Measurements from ENCODE around the gene PISD. TPM values are rescaled to one million over a fixed set of nuclear protein-coding genes. Genes with fewer than 3 reads are reported as not detected.

PISD gene
- total and polyA plus RNA-seq, 4 donors: 16.0 to 38.8 (median 33.8) TPM

DNA sequence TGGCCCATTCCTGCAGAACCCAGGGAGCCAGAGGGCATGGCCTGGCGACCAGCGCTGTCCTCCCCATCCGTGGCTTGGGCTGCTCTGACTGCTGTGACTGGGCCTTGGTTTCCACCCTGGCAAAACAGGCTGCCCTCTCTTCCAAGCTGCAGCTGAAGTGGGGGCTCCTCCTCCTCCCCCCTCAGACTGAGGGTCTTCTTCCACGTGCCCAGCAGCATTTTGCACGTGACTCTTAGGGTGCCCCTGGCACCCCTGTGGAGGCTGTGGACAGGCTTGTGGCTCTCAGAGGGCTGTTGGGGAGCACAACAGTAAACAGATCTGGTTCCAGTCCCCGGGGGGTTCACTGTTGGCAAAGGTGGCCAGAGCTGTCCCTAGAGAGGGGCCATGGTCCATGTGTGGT, 51.4 kb downstream of the PISD start:
- H3K27me3 ChIP-seq (ENCODE audit: control insufficient read depth in 1 of 2, insufficient read depth in 2 of 2, low read length in 1 of 2): no peaks in the 10 kb centered on the region
- WGBS, 2 donors: 84 to 85% methylated on average over 6 of the region's 6 CpGs
- no peak for DNase-seq
- no peak overlapping the region for H3K4me3 ChIP-seq (ENCODE audit: low read length in 2 of 2)
- intact Hi-C loops (cut with DNase I): no loop called here
- no peaks in the 10 kb centered on the region for H3K4me1 ChIP-seq (ENCODE audit: control insufficient read depth in 1 of 2, insufficient read depth in 2 of 2, low read length in 2 of 2)
- no peak for ATAC-seq (ENCODE audit: low FRiP score)
- no peaks in the 10 kb centered on the region for H3K36me3 ChIP-seq (ENCODE audit: control insufficient read depth in 1 of 2, insufficient read depth in 2 of 2, low read length in 1 of 2)
- H3K27ac ChIP-seq (ENCODE audit: low read depth in 1 of 2, low read length in 2 of 2): no peak overlapping the region
- no peaks in the 10 kb centered on the region for H3K9me3 ChIP-seq (ENCODE audit: control insufficient read depth, low read length)

DNA sequence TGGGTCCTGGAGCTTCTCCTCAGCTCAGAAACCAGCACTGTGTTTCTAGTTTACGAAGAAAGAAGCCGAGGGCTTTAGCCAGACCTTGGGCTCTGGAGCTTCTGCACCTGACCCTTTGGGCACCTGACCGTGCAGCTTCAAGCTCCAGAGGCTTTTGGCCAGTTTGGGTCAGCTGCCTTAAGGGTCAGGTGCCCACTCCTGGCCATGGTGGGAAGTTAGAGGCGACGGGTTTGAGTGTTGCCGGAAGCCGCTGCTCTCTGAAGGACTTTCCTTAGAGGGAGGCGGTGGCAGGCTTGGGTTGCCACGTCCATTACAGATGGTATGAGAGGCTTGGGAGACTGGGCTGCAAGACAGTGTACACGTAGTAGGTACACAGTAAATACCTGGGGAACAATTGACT, 52.3 kb downstream of the PISD start:
- peak in 1 of 2 donors; percentile 42 for DNase-seq
- whole genome bisulfite sequencing, 2 donors: 93 to 94% methylated on average over 10 of the region's 10 CpGs
- intact Hi-C loops (cut with DNase I): no loop called here
- Histone ChIP-seq H3K4me1 (ENCODE audit: control insufficient read depth in 1 of 2, insufficient read depth in 2 of 2, low read length in 2 of 2) (no peaks in the 10 kb centered on the region), H3K9me3 (ENCODE audit: control insufficient read depth, low read length) (no peaks in the 10 kb centered on the region), H3K36me3 (ENCODE audit: control insufficient read depth in 1 of 2, insufficient read depth in 2 of 2, low read length in 1 of 2) (no peaks in the 10 kb centered on the region), H3K27ac (ENCODE audit: low read depth in 1 of 2, low read length in 2 of 2) (no peak overlapping the region), H3K4me3 (ENCODE audit: low read length in 2 of 2) (no peak overlapping the region), H3K27me3 (ENCODE audit: control insufficient read depth in 1 of 2, insufficient read depth in 2 of 2, low read length in 1 of 2) (no peaks in the 10 kb centered on the region)
- no peak for ATAC-seq (ENCODE audit: low FRiP score)

DNA sequence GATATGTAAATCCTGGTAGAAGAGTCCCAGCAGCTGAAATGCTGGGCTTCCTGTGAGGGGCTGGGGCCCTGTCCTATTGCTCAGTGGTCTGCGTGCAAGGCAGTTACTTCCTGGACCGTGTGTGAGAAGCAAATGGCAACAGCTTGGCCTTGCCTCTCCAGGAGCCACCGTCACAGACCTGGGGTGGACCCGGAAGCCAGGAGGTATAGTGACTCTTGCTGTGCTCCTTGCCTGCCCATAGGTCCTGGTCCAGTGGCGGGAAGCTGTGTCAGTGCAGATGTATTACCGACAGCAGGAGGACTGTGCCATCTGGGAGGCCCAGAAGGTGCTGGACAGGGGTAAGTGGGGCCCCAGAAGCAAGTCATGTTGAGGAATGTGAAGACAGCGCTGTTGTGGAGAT, 54.3 kb downstream of the PISD start:
- Histone ChIP-seq H3K27ac (ENCODE audit: low read depth in 1 of 2, low read length in 2 of 2) (no peak overlapping the region), H3K36me3 (ENCODE audit: control insufficient read depth in 1 of 2, insufficient read depth in 2 of 2, low read length in 1 of 2) (no peaks in the 10 kb centered on the region), H3K27me3 (ENCODE audit: control insufficient read depth in 1 of 2, insufficient read depth in 2 of 2, low read length in 1 of 2) (no peaks in the 10 kb centered on the region), H3K4me3 (ENCODE audit: low read length in 2 of 2) (no peak overlapping the region), H3K9me3 (ENCODE audit: control insufficient read depth, low read length) (no peaks in the 10 kb centered on the region), H3K4me1 (ENCODE audit: control insufficient read depth in 1 of 2, insufficient read depth in 2 of 2, low read length in 2 of 2) (no peaks in the 10 kb centered on the region)
- DNase-seq (peak in 1 of 2 donors; percentile 57), ATAC-seq (ENCODE audit: low FRiP score) (no peak)
- 89 to 91% methylated on average over 7 of the region's 7 CpGs for WGBS, 2 donors
- intact Hi-C loops (cut with DNase I): no loop called here

DNA sequence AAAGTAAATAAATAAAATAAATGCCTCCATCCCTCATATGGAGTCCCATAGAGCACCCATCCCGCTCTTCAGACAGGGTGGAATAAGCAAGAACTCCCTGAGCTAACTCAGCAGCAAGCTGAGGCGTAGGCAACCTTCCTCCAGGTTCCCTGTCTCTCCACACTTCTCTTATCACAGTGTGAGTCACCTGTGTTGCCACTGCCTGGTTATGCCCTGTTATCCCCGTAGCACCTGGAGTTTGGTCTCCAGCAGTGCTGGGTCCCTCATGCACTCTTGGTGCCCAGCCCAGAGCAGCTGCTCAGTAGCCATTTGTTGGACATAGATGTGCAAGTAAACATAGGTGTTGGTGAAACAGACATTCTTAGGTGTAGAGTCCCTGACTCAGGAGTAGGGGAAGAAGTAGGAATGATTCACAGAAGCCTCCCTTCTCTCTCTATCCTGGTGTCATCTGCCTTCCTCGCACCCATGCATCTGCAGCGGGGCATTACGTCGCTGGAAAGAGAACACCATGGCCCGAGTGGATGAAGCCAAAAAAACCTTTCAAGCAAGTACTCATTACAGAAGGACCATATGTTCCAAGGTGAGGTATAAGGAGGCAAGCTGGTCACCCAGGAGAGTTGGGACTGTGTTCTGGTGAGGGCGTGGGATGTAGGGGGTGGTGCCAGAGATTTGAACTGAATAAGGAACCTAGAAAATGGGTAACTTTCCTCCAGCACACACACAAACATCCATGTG, 56.0 kb downstream of the PISD start:
- Histone ChIP-seq H3K36me3 (ENCODE audit: control insufficient read depth in 1 of 2, insufficient read depth in 2 of 2, low read length in 1 of 2) (no peaks in the 10 kb centered on the region), H3K4me1 (ENCODE audit: control insufficient read depth in 1 of 2, insufficient read depth in 2 of 2, low read length in 2 of 2) (no peaks in the 10 kb centered on the region), H3K27me3 (ENCODE audit: control insufficient read depth in 1 of 2, insufficient read depth in 2 of 2, low read length in 1 of 2) (no peaks in the 10 kb centered on the region), H3K4me3 (ENCODE audit: low read length in 2 of 2) (no peak overlapping the region), H3K9me3 (ENCODE audit: control insufficient read depth, low read length) (no peaks in the 10 kb centered on the region), H3K27ac (ENCODE audit: low read depth in 1 of 2, low read length in 2 of 2) (no peak overlapping the region)
- 95 to 97% methylated on average over 9 of the region's 9 CpGs for WGBS, 2 donors
- intact Hi-C loops (cut with DNase I): no loop called here
- DNase-seq: no peak
- no peak for ATAC-seq (ENCODE audit: low FRiP score)

DNA sequence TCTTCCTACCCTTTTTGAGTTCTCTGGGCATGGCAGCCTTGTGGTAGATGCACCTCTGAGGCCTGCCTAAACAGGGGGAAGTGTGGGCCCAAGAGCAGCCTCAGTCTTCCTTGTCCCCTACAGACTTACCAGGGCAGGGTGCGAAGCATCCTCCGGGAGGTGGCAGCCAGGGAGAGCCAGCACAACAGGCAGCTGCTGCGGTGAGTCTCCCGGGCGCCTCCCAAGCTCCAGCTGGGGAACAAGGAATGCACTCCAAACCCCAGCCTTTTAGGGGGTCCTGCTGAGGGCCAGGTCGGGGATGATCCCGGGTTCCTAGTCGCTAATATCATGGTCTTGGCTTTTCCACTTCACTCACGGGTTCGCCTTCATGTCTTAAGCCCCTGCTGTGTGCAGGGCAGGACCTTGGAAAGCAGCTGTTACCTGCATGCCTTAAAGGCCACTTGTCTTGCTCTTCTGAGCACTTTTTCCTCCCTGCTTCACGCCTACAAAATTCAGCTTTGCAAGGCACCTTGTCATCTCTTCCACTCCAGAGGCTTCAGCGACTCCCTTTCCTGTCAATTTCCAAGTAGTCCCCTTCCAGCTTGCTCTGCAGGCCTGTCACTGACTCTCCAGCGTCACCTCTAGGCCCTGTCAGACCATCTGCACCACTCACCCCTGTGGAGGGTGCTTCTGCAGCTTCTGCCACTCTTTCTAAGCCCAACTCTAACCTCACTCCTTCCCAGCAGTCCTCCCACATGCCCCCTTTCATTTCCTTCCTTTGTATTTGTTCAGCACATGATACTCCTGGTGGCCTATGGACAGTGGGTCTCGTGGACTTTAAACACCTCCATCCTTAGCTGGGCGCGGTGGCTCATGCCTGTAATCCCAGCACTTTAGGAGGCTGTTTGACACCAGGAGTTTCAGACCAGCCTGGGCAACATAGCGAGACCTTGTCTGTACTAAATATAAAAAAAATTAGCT, 57.0 kb downstream of the PISD start:
- intact Hi-C loops (cut with DNase I): no loop called here
- ATAC-seq (ENCODE audit: low FRiP score) (no peak), DNase-seq (peak in 1 of 2 donors; percentile 69)
- Histone ChIP-seq H3K9me3 (ENCODE audit: control insufficient read depth, low read length) (no peaks in the 10 kb centered on the region), H3K36me3 (ENCODE audit: control insufficient read depth in 1 of 2, insufficient read depth in 2 of 2, low read length in 1 of 2) (no peaks in the 10 kb centered on the region), H3K4me3 (ENCODE audit: low read length in 2 of 2) (no peak overlapping the region), H3K27ac (ENCODE audit: low read depth in 1 of 2, low read length in 2 of 2) (no peak overlapping the region), H3K27me3 (ENCODE audit: control insufficient read depth in 1 of 2, insufficient read depth in 2 of 2, low read length in 1 of 2) (no peaks in the 10 kb centered on the region), H3K4me1 (ENCODE audit: control insufficient read depth in 1 of 2, insufficient read depth in 2 of 2, low read length in 2 of 2) (no peaks in the 10 kb centered on the region)
- 89 to 91% methylated on average over 17 of the region's 17 CpGs for whole genome bisulfite sequencing, 2 donors

DNA sequence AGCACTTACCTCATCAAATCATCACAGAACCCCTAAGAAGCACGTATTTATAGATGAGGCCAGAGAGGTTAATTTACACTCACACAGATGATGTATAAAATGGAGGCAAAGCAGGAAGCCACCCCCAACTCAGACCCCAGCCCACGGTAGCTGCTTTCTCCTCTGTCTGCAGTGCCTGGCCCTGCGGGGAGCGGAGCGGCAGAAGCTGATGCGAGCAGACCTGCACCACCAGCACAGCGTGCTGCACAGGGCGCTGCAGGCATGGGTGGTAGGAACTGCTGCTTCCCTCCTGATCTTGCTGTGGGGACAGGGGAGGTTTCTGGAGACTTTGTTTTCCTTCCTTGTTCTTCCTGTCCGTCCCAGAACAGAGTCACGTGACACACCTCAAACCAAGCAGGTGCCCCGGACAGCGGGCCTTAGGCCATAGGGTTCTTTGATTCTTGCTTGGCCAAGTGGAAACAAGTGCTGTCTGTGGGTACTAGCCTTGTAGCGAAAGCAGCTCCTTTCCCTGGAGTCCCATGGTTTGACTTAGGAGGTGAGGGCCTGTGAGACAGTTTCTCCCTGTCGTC, 57.8 kb downstream of the PISD start:
- Histone ChIP-seq H3K36me3 (ENCODE audit: control insufficient read depth in 1 of 2, insufficient read depth in 2 of 2, low read length in 1 of 2) (no peaks in the 10 kb centered on the region), H3K4me3 (ENCODE audit: low read length in 2 of 2) (no peak overlapping the region), H3K9me3 (ENCODE audit: control insufficient read depth, low read length) (no peaks in the 10 kb centered on the region), H3K4me1 (ENCODE audit: control insufficient read depth in 1 of 2, insufficient read depth in 2 of 2, low read length in 2 of 2) (no peaks in the 10 kb centered on the region), H3K27ac (ENCODE audit: low read depth in 1 of 2, low read length in 2 of 2) (no peak overlapping the region), H3K27me3 (ENCODE audit: control insufficient read depth in 1 of 2, insufficient read depth in 2 of 2, low read length in 1 of 2) (no peaks in the 10 kb centered on the region)
- DNase-seq (peak in 1 of 2 donors; percentile 65), ATAC-seq (ENCODE audit: low FRiP score) (no peak)
- intact Hi-C loops (cut with DNase I): no loop called here
- WGBS, 2 donors: 95 to 96% methylated on average over 14 of the region's 14 CpGs

DNA sequence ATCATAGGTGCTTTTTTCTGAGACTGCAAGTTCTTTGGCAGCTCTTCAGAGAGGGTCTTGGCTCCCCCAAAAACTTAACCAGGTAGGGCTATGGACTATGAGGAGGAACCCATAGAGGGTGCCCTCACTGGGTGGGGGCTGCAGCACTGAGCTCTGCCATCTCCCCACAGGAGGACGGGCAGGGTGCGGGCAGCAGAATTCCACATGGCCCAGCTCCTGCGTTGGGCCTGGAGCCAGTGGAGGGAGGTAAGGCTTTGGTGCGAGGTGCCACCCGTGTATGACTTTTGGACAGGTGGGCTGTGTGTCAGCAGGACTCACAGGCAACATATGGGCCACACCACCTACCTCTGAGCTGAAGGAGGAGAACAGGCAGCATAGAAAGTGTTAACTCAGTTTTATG, 58.4 kb downstream of the PISD start:
- Histone ChIP-seq H3K36me3 (ENCODE audit: control insufficient read depth in 1 of 2, insufficient read depth in 2 of 2, low read length in 1 of 2) (no peaks in the 10 kb centered on the region), H3K27me3 (ENCODE audit: control insufficient read depth in 1 of 2, insufficient read depth in 2 of 2, low read length in 1 of 2) (no peaks in the 10 kb centered on the region)
- intact Hi-C loops (cut with DNase I): no loop called here

DNA sequence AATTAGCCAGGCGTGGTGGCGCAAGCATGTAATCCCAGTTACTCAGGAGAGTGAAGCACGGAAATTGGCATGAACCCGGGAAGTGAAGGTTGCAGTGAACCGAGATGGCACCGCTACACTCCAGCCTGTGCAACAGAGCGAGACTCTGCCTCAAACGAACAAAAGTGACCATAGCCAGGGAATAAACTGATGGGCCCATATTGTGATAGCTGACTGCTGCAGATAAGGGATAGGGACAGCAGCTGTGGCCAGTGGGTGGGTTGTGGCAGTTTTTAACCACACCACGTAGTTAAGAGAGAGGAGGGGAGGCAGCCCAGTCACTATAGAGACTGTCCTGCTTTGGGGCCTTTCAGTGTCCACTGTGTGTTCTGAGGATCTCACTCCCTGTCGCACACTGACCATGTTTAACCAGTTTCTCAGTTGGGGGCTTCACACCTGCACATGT, 58.9 kb downstream of the PISD start:
- 83 to 88% methylated on average over 10 of the region's 10 CpGs for WGBS, 2 donors
- intact Hi-C loops (cut with DNase I): no loop called here
- no peaks in the 10 kb centered on the region for H3K4me1 ChIP-seq (ENCODE audit: control insufficient read depth in 1 of 2, insufficient read depth in 2 of 2, low read length in 2 of 2)
- H3K27me3 ChIP-seq (ENCODE audit: control insufficient read depth in 1 of 2, insufficient read depth in 2 of 2, low read length in 1 of 2): no peaks in the 10 kb centered on the region
- DNase-seq (peak in 1 of 2 donors; percentile 32), ATAC-seq (ENCODE audit: low FRiP score) (no peak)
- H3K27ac ChIP-seq (ENCODE audit: low read depth in 1 of 2, low read length in 2 of 2): peak overlapping the region in 1 of 2 donors; percentile 55
- H3K36me3 ChIP-seq (ENCODE audit: control insufficient read depth in 1 of 2, insufficient read depth in 2 of 2, low read length in 1 of 2): no peaks in the 10 kb centered on the region
- H3K9me3 ChIP-seq (ENCODE audit: control insufficient read depth, low read length): no peaks in the 10 kb centered on the region
- no peak overlapping the region for H3K4me3 ChIP-seq (ENCODE audit: low read length in 2 of 2)

More for the DNA sequence above, 58.4 kb downstream of the PISD start:
- Histone ChIP-seq H3K27ac (ENCODE audit: low read depth in 1 of 2, low read length in 2 of 2) (no peak overlapping the region), H3K4me3 (ENCODE audit: low read length in 2 of 2) (no peak overlapping the region), H3K9me3 (ENCODE audit: control insufficient read depth, low read length) (no peaks in the 10 kb centered on the region), H3K4me1 (ENCODE audit: control insufficient read depth in 1 of 2, insufficient read depth in 2 of 2, low read length in 2 of 2) (no peaks in the 10 kb centered on the region)
- WGBS, 2 donors: 88 to 91% methylated on average over 5 of the region's 5 CpGs
- DNase-seq (peak in 1 of 2 donors; percentile 45), ATAC-seq (ENCODE audit: low FRiP score) (no peak)
